Endothelial cell of umbilical vein (primary cell): ENCODE measurements around the gene HRH2. TPM values are rescaled to one million over a fixed set of nuclear protein-coding genes. Genes with fewer than 3 reads are reported as not detected.

ENCODE experiments used
- BruUV-seq: library from RNA; stranded (reverse); fragments of 400-500 nt; replicated peaks from 2 replicates; lab custom pipeline; 2021; lab: Mats Ljungman, UMichigan
- CTCF ChIA-PET: fragments of 300-600, 350-600 bp; sonication (Branson Sonifier 250); formaldehyde crosslinking; loops from one replicate; lab custom pipeline; 2021; ENCODE audit warnings: antibody characterized with exemption, inconsistent platforms; lab: Charles Lee
- POLR2A ChIA-PET: fragments of 300-600, 350-600 bp; sonication (Branson Sonifier 250); formaldehyde crosslinking; loops from one replicate; lab custom pipeline; 2021; ENCODE audit warnings: antibody characterized with exemption, inconsistent platforms; lab: Charles Lee
- DNase-seq: peaks from one replicate; pipeline ENCODE4 v3.0.0-alpha.2; 2011; ENCODE audit warnings: low read depth, low spot score
- FAIRE-seq: peaks from 2 replicates; lab custom pipeline; 2011; peaks lifted over from hg19 to GRCh38; lab: Jason Lieb, UNC
- H2AFZ ChIP-seq: 2 replicates; pipeline ENCODE4 v1.6.0; 2012; ENCODE audit warnings: low read depth, low read length, control low read depth, inconsistent platforms
- H3K27ac ChIP-seq: 2 replicates; pipeline ENCODE4 v1.5.1; 2011; ENCODE audit warnings: low read depth, mild to moderate bottlenecking, control low read depth, low read length, moderate library complexity; ENCODE audit not compliant: insufficient read depth
- H3K27me3 ChIP-seq, 2 experiments: 2 replicates each; pipeline versions ENCODE4 v1.6.0 to v1.6.1; 2011; ENCODE audit warnings: low read length in 2 of 2, mixed read lengths in 1 of 2; ENCODE audit not compliant: control insufficient read depth in 2 of 2, insufficient read depth in 2 of 2
- H3K36me3 ChIP-seq, 2 experiments: 2 replicates in 1 of 2; 3 replicates in 1 of 2; pipeline ENCODE4 v1.5.1; 2011; ENCODE audit warnings: low read length in 2 of 2, mild to moderate bottlenecking in 1 of 2, moderate library complexity in 1 of 2; ENCODE audit not compliant: control insufficient read depth in 2 of 2, insufficient read depth in 2 of 2; ENCODE audit errors: extremely low read depth in 1 of 2
- H3K4me1 ChIP-seq: 3 replicates; pipeline ENCODE4 v1.5.1; 2011; ENCODE audit warnings: mild to moderate bottlenecking, low read length; ENCODE audit not compliant: control insufficient read depth, insufficient read depth; ENCODE audit errors: extremely low read depth
- H3K4me2 ChIP-seq: 2 replicates; pipeline ENCODE4 v1.6.1; 2011; ENCODE audit warnings: low read length, control low read depth, mixed read lengths; ENCODE audit not compliant: insufficient read depth
- H3K4me3 ChIP-seq, 3 experiments: fragments of 200-600 bp in 1 of 3; sonication (generic), shearing (Covaris generic) in 1 of 3; replicated peaks in 1 of 3; 2 replicates each; pipeline ENCODE4 v1.5.1; 2011 to 2016; ENCODE audit warnings: control low read depth in 3 of 3, low read length in 3 of 3, mild to moderate bottlenecking in 2 of 3, inconsistent platforms in 1 of 3, low read depth in 1 of 3, moderate library complexity in 1 of 3; ENCODE audit not compliant: insufficient read depth in 1 of 3
- H3K79me2 ChIP-seq: 2 replicates; pipeline ENCODE4 v1.6.0; 2012; ENCODE audit warnings: low read length, inconsistent platforms; ENCODE audit not compliant: control insufficient read depth, insufficient read depth
- H3K9ac ChIP-seq: replicated peaks from 2 replicates; pipeline ENCODE3; 2011; ENCODE audit warnings: low read length, control low read depth; ENCODE audit not compliant: insufficient read depth; ENCODE audit errors: extremely low read depth
- H3K9me1 ChIP-seq: replicated peaks from 3 replicates; pipeline ENCODE4 v1.6.0; 2011; ENCODE audit warnings: mild to moderate bottlenecking, low read length; ENCODE audit not compliant: control insufficient read depth, insufficient read depth; ENCODE audit errors: extremely low read depth
- H3K9me3 ChIP-seq: replicated peaks from 2 replicates; pipeline ENCODE4 v1.5.1; 2012; ENCODE audit warnings: low read length, inconsistent platforms; ENCODE audit not compliant: control insufficient read depth, insufficient read depth
- H4K20me1 ChIP-seq: replicated peaks from 2 replicates; pipeline ENCODE3; 2011; ENCODE audit warnings: mild to moderate bottlenecking, low read length; ENCODE audit not compliant: control insufficient read depth, insufficient read depth; ENCODE audit errors: extremely low read depth
- CTCF ChIP-seq, 2 donors: IDR thresholded peaks; 1 replicate in 1 of 2; 2 replicates in 1 of 2; pipeline ENCODE4 v1.5.1; 2011; ENCODE audit warnings: low read length in 2 of 2, mild to moderate bottlenecking in 2 of 2, moderate library complexity in 2 of 2, control low read depth in 1 of 2, inconsistent platforms in 1 of 2, low read depth in 1 of 2; ENCODE audit not compliant: insufficient read depth in 1 of 2; ENCODE audit errors: extremely low read depth in 1 of 2
- EZH2 ChIP-seq: IDR thresholded peaks from 2 replicates; pipeline ENCODE4 v1.6.1; 2012; ENCODE audit warnings: borderline replicate concordance, low read depth, mild to moderate bottlenecking, moderate library complexity, low read length, inconsistent platforms; ENCODE audit not compliant: severe bottlenecking
- FOS ChIP-seq: IDR thresholded peaks from 2 replicates; pipeline ENCODE4 v1.6.1; 2011; ENCODE audit warnings: mild to moderate bottlenecking, low read length, moderate library complexity, borderline replicate concordance; ENCODE audit not compliant: insufficient read depth
- GATA2 ChIP-seq: IDR thresholded peaks from 2 replicates; pipeline ENCODE4 v1.7.0; 2011; ENCODE audit warnings: low read depth, mild to moderate bottlenecking, moderate library complexity, mixed read lengths, low read length; ENCODE audit not compliant: insufficient read length, insufficient read depth
- JUN ChIP-seq: IDR thresholded peaks from 2 replicates; pipeline ENCODE4 v1.6.1; 2011; ENCODE audit warnings: borderline replicate concordance, low read depth; ENCODE audit not compliant: insufficient read length, insufficient read depth
- MYC ChIP-seq: IDR thresholded peaks from one replicate; pipeline ENCODE4 v1.6.1; 2011; ENCODE audit warnings: mild to moderate bottlenecking, low read depth, low read length
- POLR2A ChIP-seq: IDR thresholded peaks from 2 replicates; pipeline ENCODE4 v1.6.1; 2012; ENCODE audit warnings: low read depth, mild to moderate bottlenecking, control low read depth, low read length
- POLR2AphosphoS5 ChIP-seq: IDR thresholded peaks from 2 replicates; pipeline ENCODE4 v1.6.1; 2012; ENCODE audit warnings: low read depth, mild to moderate bottlenecking, control low read depth, low read length, moderate library complexity; ENCODE audit not compliant: insufficient read depth
- dilution Hi-C: fragments of 300-500 bp; cut with MboI; formaldehyde crosslinking; loops from one replicate; pipeline ENCODE4 v1.15.0; 2019; ENCODE audit warnings: low sequenced_read_pairs; ENCODE audit not compliant: extremely low pct_ligation_motif_present
- intact Hi-C: fragments of 100-400 bp; cut with micrococcal nuclease; formaldehyde crosslinking; loops from one replicate; pipeline ENCODE4 v1.10.0; 2022
- polyA plus RNA-seq, 4 experiments: library from polyadenylated mRNA; depleted of rRNA in 3 of 4; stranded (reverse) in 3 of 4; unstranded in 1 of 4; fragments of >200 nt; gene quantifications; 2 replicates each; pipeline versions ENCODE4 v1.2.1 to v1.2.3, GENCODE V29; 2011 to 2012; ENCODE audit warnings: missing spikeins in 1 of 4
- total RNA-seq: library from RNA; stranded (reverse); gene quantifications from 2 replicates; pipeline ENCODE4 v1.2.3, GENCODE V29; 2021
- TF ChIP-seq, protein P1 (sequence below): IDR thresholded peaks from 2 replicates; pipeline ENCODE4 v1.6.1; 2011; ENCODE audit not compliant: insufficient read depth, insufficient read length

HRH2 gene
- total and polyA plus RNA-seq, 2 donors (not counting 3 experiments of a cell fraction or from before 2014, with no cell fraction given), result not detected

DNA sequence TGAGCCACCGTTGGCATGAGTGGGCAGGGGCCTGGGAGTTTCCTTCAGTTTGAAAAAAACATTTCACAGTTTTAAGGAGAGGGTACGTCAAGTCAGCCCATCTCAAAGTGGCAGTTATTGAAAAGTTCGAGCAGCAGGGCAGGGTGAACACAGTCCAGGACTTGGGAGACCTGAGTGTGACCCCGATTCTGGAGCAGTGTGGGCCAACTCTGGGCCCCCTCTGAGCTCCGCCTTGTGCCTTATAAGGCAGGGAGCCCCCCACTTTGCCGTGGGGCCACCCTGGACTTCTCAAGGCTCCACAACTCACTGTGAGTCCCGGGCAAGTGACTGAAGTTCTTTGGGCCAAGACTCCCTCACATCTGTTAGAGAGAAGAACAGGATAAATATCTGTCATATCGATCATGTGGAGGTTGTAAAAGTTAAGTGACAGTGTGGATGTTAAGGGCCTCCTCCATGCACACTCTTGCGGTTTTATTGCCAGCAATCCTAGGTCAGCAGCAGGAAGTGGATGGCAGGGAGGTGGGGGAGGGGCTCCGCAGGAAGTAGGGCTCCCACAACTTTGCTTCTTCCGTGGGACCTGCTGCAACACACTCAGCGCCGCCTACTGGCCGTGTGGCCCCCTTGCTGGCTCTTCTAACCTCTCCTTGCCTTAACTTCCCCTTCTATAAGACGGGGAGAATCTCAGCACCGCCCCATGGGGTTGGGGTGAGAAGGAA lies 38.4 kb downstream of the HRH2 start:
- Histone ChIP-seq H3K4me2 (no peak overlapping the region), H3K9ac (no peak overlapping the region), H3K9me1 (no peaks in the 10 kb centered on the region), H3K27ac (no peak overlapping the region), H3K79me2 (no peaks in the 10 kb centered on the region), H3K36me3 (no peaks in the 10 kb centered on the region), H2AFZ (no peak overlapping the region), H3K4me1 (no peaks in the 10 kb centered on the region), H3K4me3 (no peak overlapping the region), H4K20me1 (no peaks in the 10 kb centered on the region), H3K9me3 (peaks cover 2% of the 10 kb centered on the region), H3K27me3 (no peaks in the 10 kb centered on the region)
- dilution Hi-C loops, result no loop called here
- intact Hi-C loops, result no loop called here
- no peak for DNase-seq
- ChIA-PET CTCF (no interaction called here), POLR2A (no interaction called here)
- no TSS peak for BruUV-seq
- TF ChIP-seq FOS, result no peak
- no peak for TF ChIP-seq CTCF (IDR thresholded peaks at IDR 0.05; ENCODE audit: extremely low read depth in 1 of 2, insufficient read depth in 1 of 2, low read depth in 1 of 2, low read length in 2 of 2)
- TF ChIP-seq MYC, result no peak
- no peak for TF ChIP-seq POLR2A
- TF ChIP-seq JUN, result no peak
- TF ChIP-seq POLR2AphosphoS5, result no peak
- TF ChIP-seq GATA2, result no peak
- no peak for TF ChIP-seq EZH2
- TF ChIP-seq, protein P1, sequence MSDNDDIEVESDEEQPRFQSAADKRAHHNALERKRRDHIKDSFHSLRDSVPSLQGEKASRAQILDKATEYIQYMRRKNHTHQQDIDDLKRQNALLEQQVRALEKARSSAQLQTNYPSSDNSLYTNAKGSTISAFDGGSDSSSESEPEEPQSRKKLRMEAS, result no peak
- FAIRE-seq, result no peak
